CD4-positive, alpha-beta memory T cell (primary cell): Measurements from ENCODE around the gene HDLBP. TPM values are rescaled to one million over a fixed set of nuclear protein-coding genes. Genes with fewer than 3 reads are reported as not detected.

ENCODE experiments used
- CTCF ChIA-PET: fragments of 350-600 bp; sonication (Branson Sonifier 250); formaldehyde crosslinking; loops from one replicate; lab custom pipeline; 2021; ENCODE audit warnings: inconsistent platforms; ENCODE audit not compliant: partially characterized antibody; lab: Charles Lee
- POLR2A ChIA-PET: fragments of 350-600 bp; sonication (Branson Sonifier 250); formaldehyde crosslinking; loops from one replicate; lab custom pipeline; 2021; ENCODE audit not compliant: partially characterized antibody; lab: Charles Lee
- DNase-seq, 5 donors: peaks; one replicate each; pipeline versions ENCODE4 v3.0.0 to v3.0.0-alpha.2; 2020 to 2022; ENCODE audit warnings: mixed read lengths in 1 of 5
- H3K27ac ChIP-seq: one replicate; pipeline ENCODE4 v1.7.0; 2013; ENCODE audit warnings: low read depth, low read length
- H3K27me3 ChIP-seq: 2 replicates; pipeline ENCODE4 v1.7.0; 2013; ENCODE audit warnings: mild to moderate bottlenecking, low read length, moderate library complexity; ENCODE audit not compliant: insufficient read depth
- H3K36me3 ChIP-seq: 2 replicates; pipeline ENCODE4 v1.7.0; 2013; ENCODE audit warnings: mild to moderate bottlenecking, low read length, moderate library complexity; ENCODE audit not compliant: insufficient read depth
- H3K4me1 ChIP-seq: 2 replicates; pipeline ENCODE4 v1.7.0; 2013; ENCODE audit warnings: mild to moderate bottlenecking, low read length, moderate library complexity; ENCODE audit not compliant: insufficient read depth
- H3K4me3 ChIP-seq, 2 donors: one replicate each; pipeline ENCODE4 v1.7.0; 2013; ENCODE audit warnings: low read length in 2 of 2, mild to moderate bottlenecking in 1 of 2
- H3K9me3 ChIP-seq, 2 donors: one replicate each; pipeline ENCODE4 v1.7.0; 2013; ENCODE audit warnings: low read length in 2 of 2, control low read depth in 1 of 2; ENCODE audit not compliant: control insufficient read depth in 1 of 2
- H3K27ac Mint-ChIP-seq, 7 donors: one replicate each; pipeline ENCODE4 v1.8.0; 2020 to 2021; ENCODE audit warnings: mixed read lengths in 7 of 7, mild to moderate bottlenecking in 6 of 7, inconsistent platforms in 3 of 7, moderate library complexity in 3 of 7
- H3K27me3 Mint-ChIP-seq, 2 donors: one replicate each; pipeline ENCODE4 v1.8.0; 2020 to 2021; ENCODE audit warnings: mixed read lengths in 2 of 2
- H3K36me3 Mint-ChIP-seq, 2 donors: one replicate each; pipeline ENCODE4 v1.8.0; 2020 to 2021; ENCODE audit warnings: mixed read lengths in 2 of 2, inconsistent platforms in 1 of 2, mild to moderate bottlenecking in 1 of 2
- H3K4me1 Mint-ChIP-seq, 4 donors: one replicate each; pipeline ENCODE4 v1.8.0; 2020 to 2021; ENCODE audit warnings: mixed read lengths in 4 of 4, mild to moderate bottlenecking in 1 of 4
- H3K4me3 Mint-ChIP-seq, 8 donors: one replicate each; pipeline ENCODE4 v1.8.0; 2020 to 2021; ENCODE audit warnings: mixed read lengths in 8 of 8, mild to moderate bottlenecking in 7 of 8, moderate library complexity in 6 of 8, inconsistent platforms in 3 of 8
- H3K9me3 Mint-ChIP-seq, 8 donors: one replicate each; pipeline ENCODE4 v1.8.0; 2020 to 2021; ENCODE audit warnings: mixed read lengths in 8 of 8, mild to moderate bottlenecking in 5 of 8, inconsistent platforms in 3 of 8, moderate library complexity in 1 of 8
- intact Hi-C: fragments of 100-400 bp; cut with micrococcal nuclease; formaldehyde crosslinking; loops from one replicate; pipeline ENCODE4 v1.15.1; 2023
- polyA plus RNA-seq, 2 donors: library from polyadenylated mRNA; unstranded; fragments of 300-500 nt; fragmentation: Illumina TruSeq; gene quantifications; one replicate each; pipeline ENCODE4 v1.2.3, GENCODE V29; 2021
- total RNA-seq, 2 experiments: library from RNA; stranded (reverse); gene quantifications; one replicate each; pipeline ENCODE4 v1.2.3, GENCODE V29; 2021

HDLBP gene
- total and polyA plus RNA-seq, 4 experiments from 2014 or later: 24.7 to 183 (median 124) TPM

DNA sequence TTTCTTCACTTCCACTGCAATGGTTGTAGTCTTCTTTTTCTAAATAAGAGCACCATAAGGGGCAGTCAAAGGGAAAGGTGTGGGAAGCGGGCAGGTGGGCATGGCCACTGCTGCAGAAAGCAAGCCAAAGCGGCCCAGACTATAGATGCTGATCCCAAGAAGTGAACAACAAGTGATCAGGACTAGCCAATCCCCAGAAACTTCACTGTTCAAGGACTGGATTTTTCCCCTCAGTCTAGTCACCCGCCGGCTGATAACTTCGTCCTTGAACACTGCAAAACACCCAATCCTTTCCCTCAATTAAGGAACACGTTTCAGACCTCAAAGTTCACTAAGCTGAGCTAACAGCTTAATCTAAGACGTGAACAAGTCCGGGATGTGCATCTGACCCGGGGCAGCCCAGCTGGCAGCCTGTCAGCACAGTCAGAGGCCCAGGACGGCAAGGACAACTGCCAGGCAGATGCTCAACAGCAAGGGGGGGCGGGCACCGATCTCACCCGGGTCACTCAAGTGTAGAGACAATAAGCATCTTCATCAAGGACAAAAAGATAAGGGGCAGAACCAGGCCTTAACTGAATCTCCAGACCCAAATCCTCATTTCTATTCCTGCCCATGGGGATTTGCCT lies 59.8 kb downstream of the HDLBP start:
- peaks cover 72% of the 10 kb centered on the region for H3K36me3 ChIP-seq
- DNase-seq: no peak
- H3K36me3 Mint-ChIP-seq: peaks cover 52 to 77% of the 10 kb centered on the region in 2 donors
- no peak overlapping the region for H3K4me3 ChIP-seq
- H3K27me3 ChIP-seq: no peaks in the 10 kb centered on the region
- no peak overlapping the region for H3K27ac ChIP-seq
- H3K9me3 ChIP-seq: no peaks in the 10 kb centered on the region
- intact Hi-C loops: no loop called here
- H3K9me3 Mint-ChIP-seq: no peaks in the 10 kb centered on the region
- no peak overlapping the region for H3K4me3 Mint-ChIP-seq
- CTCF ChIA-PET: no interaction called here
- H3K27ac Mint-ChIP-seq: peak overlapping the region in 2 of 7 donors; percentile 12 to 60
- POLR2A ChIA-PET: no interaction called here
- peaks cover 1 to 5% (median 3%) of the 10 kb centered on the region in 4 donors for H3K4me1 Mint-ChIP-seq
- H3K4me1 ChIP-seq: no peaks in the 10 kb centered on the region
- no peaks in the 10 kb centered on the region for H3K27me3 Mint-ChIP-seq

DNA sequence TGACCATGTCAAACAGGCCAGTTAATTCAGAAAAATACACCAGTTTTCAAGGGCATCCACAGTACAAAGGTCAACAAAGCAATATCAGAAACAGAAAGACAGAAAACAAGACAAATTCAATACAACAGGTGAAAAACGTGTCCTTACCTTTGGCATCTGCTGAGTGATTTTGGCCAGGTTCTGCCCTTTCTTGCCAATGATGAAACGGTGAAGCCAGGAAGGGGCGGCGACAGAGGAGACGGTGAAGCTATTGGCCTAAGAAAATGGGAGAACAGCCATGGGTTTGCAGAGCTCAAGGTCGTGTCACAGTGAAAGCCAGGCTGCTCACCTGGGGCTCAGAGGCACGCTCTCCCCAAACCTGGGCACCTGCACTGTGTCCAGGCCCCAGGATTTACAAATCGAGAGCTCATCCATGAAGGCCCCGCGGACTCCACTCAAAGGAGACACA lies 60.5 kb downstream of the HDLBP start:
- intact Hi-C loops: no loop called here
- POLR2A ChIA-PET: no interaction called here

GRCh38 chr2:241252778-241253475 lies 62.5 kb downstream of the HDLBP start:
- CTCF ChIA-PET: no interaction called here
- Mint-ChIP-seq H3K4me1 (peaks cover 0 to 1% (median 0%) of the 10 kb centered on the region in 4 donors), H3K36me3 (peaks cover 68 to 87% of the 10 kb centered on the region in 2 donors), H3K27ac (no peak overlapping the region), H3K4me3 (no peak overlapping the region), H3K9me3 (no peaks in the 10 kb centered on the region), H3K27me3 (no peaks in the 10 kb centered on the region)
- peaks cover 86% of the 10 kb centered on the region for H3K36me3 ChIP-seq
- no peaks in the 10 kb centered on the region for H3K4me1 ChIP-seq
- no peaks in the 10 kb centered on the region for H3K9me3 ChIP-seq
- DNase-seq: no peak
- intact Hi-C loops: no loop called here
- POLR2A ChIA-PET: no interaction called here
- no peaks in the 10 kb centered on the region for H3K27me3 ChIP-seq
- H3K4me3 ChIP-seq: no peak overlapping the region
- no peak overlapping the region for H3K27ac ChIP-seq

More for the DNA sequence above, 60.5 kb downstream of the HDLBP start:
- DNase-seq: no peak
- H3K9me3 ChIP-seq: no peaks in the 10 kb centered on the region
- no peaks in the 10 kb centered on the region for H3K27me3 ChIP-seq
- Mint-ChIP-seq H3K9me3 (no peaks in the 10 kb centered on the region), H3K4me3 (no peak overlapping the region), H3K4me1 (peaks cover 1 to 5% (median 3%) of the 10 kb centered on the region in 4 donors), H3K36me3 (peaks cover 53 to 78% of the 10 kb centered on the region in 2 donors), H3K27me3 (no peaks in the 10 kb centered on the region), H3K27ac (peak overlapping the region in 2 of 7 donors; percentile 24 to 36)
- no peaks in the 10 kb centered on the region for H3K4me1 ChIP-seq
- H3K4me3 ChIP-seq: no peak overlapping the region
- CTCF ChIA-PET: no interaction called here
- peaks cover 73% of the 10 kb centered on the region for H3K36me3 ChIP-seq
- H3K27ac ChIP-seq: no peak overlapping the region

DNA sequence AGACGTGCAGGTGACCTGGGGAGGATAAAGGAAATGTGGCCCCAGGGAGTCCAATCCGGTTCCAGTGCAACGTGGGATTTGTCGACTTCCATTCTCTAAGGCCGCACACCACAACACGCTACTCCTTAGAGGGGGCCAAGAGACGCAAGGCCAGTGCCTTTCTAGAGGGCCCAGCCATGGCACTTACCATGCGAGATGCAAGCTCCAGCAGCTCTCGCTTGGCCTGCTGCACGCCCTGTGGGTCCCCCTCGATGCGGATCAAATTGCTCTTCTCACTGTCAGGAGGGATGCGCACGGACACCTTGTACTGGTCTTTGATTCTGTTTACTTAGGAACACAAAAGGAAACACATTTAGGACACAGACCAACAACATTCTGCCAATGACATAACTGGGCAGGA lies 65.8 kb downstream of the HDLBP start:
- ChIA-PET CTCF (interaction anchor here (0.7 kb wide), 1 partner anchor 398 kb away, joined by 4 read pairs; no protein-coding TSS in a partner anchor), POLR2A (no interaction called here)
- Histone ChIP-seq H3K27me3 (no peaks in the 10 kb centered on the region), H3K9me3 (no peaks in the 10 kb centered on the region), H3K27ac (no peak overlapping the region), H3K4me3 (no peak overlapping the region), H3K4me1 (no peaks in the 10 kb centered on the region), H3K36me3 (peaks cover 78% of the 10 kb centered on the region)
- Mint-ChIP-seq H3K4me1 (peaks cover 0 to 1% (median 0%) of the 10 kb centered on the region in 4 donors), H3K36me3 (peaks cover 70 to 86% of the 10 kb centered on the region in 2 donors), H3K27me3 (no peaks in the 10 kb centered on the region), H3K9me3 (no peaks in the 10 kb centered on the region), H3K4me3 (no peak overlapping the region), H3K27ac (no peak overlapping the region)
- intact Hi-C loops: no loop called here
- DNase-seq: no peak

DNA sequence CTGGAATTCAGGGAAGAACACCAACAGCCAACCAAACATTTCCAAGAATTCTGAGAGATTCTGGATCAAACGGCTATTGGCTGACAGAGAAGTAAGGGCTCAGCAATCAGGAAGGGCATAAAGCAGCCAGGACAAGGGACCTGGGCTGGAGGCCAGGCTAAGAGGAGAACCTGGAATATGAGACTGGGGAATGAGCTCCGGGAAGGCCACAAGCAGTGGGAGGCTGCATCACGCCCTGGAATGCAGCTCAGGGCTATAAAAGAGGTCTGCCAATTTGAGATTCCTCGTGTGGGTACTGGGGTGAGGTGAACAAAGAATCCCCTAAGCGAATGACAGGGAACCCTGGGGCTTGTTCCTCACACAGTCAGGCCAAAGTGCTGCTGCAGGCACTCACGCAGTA lies 66.6 kb downstream of the HDLBP start:
- peaks cover 0 to 3% (median 0%) of the 10 kb centered on the region in 4 donors for H3K4me1 Mint-ChIP-seq
- Histone ChIP-seq H3K4me1 (no peaks in the 10 kb centered on the region), H3K4me3 (no peak overlapping the region), H3K36me3 (peaks cover 81% of the 10 kb centered on the region), H3K27me3 (no peaks in the 10 kb centered on the region), H3K9me3 (no peaks in the 10 kb centered on the region), H3K27ac (no peak overlapping the region)
- ChIA-PET CTCF (no interaction called here), POLR2A (no interaction called here)
- no peak overlapping the region for H3K4me3 Mint-ChIP-seq
- no peaks in the 10 kb centered on the region for H3K27me3 Mint-ChIP-seq
- no peak for DNase-seq
- no peaks in the 10 kb centered on the region for H3K9me3 Mint-ChIP-seq
- peaks cover 73 to 90% of the 10 kb centered on the region in 2 donors for H3K36me3 Mint-ChIP-seq
- intact Hi-C loops: no loop called here
- H3K27ac Mint-ChIP-seq: no peak overlapping the region

GRCh38 chr2:241248289-241248688 lies 67.2 kb downstream of the HDLBP start:
- Histone ChIP-seq H3K4me3 (no peak overlapping the region), H3K27me3 (no peaks in the 10 kb centered on the region), H3K36me3 (peaks cover 81% of the 10 kb centered on the region), H3K27ac (no peak overlapping the region), H3K4me1 (no peaks in the 10 kb centered on the region), H3K9me3 (no peaks in the 10 kb centered on the region)
- H3K4me1 Mint-ChIP-seq: peaks cover 0 to 4% (median 0%) of the 10 kb centered on the region in 4 donors
- ChIA-PET POLR2A (no interaction called here), CTCF (no interaction called here)
- intact Hi-C loops: no loop called here
- H3K4me3 Mint-ChIP-seq: no peak overlapping the region
- no peak for DNase-seq
- H3K36me3 Mint-ChIP-seq: peaks cover 74 to 89% of the 10 kb centered on the region in 2 donors
- no peak overlapping the region for H3K27ac Mint-ChIP-seq
- no peaks in the 10 kb centered on the region for H3K27me3 Mint-ChIP-seq
- no peaks in the 10 kb centered on the region for H3K9me3 Mint-ChIP-seq

- H3K36me3 ChIP-seq: peaks cover 79% of the 10 kb centered on the region
- CTCF ChIA-PET: interaction anchor here (1.4 kb wide), 1 partner anchor 23 kb away, joined by 3 read pairs; no protein-coding TSS in a partner anchor
- H3K9me3 ChIP-seq: no peaks in the 10 kb centered on the region
- H3K4me3 Mint-ChIP-seq: peak overlapping the region in 1 of 8 donors; percentile 21
- no peaks in the 10 kb centered on the region for H3K4me1 ChIP-seq
- no peaks in the 10 kb centered on the region for H3K9me3 Mint-ChIP-seq
- H3K27me3 Mint-ChIP-seq: no peaks in the 10 kb centered on the region
- H3K36me3 Mint-ChIP-seq: peaks cover 84 to 88% of the 10 kb centered on the region in 2 donors
- H3K27ac ChIP-seq: no peak overlapping the region
- H3K4me1 Mint-ChIP-seq: peaks cover 0 to 4% (median 0%) of the 10 kb centered on the region in 4 donors
- H3K27me3 ChIP-seq: no peaks in the 10 kb centered on the region
- no peak for DNase-seq
- POLR2A ChIA-PET: no interaction called here
- H3K27ac Mint-ChIP-seq: peak overlapping the region in 1 of 7 donors; percentile 1
- intact Hi-C loops: no loop called here
- no peak overlapping the region for H3K4me3 ChIP-seq
Observed at GRCh38 chr2:241244368-241244767, 71.1 kb downstream of the HDLBP start.
